Mammary epithelial cell (primary cell): ENCODE measurements around the gene RCSD1.

Experiments used
- EZH2 ChIP-seq: IDR thresholded peaks from 2 replicates; pipeline ENCODE4 v1.6.1; 2012; ENCODE audit warnings: low read length, inconsistent platforms, borderline replicate concordance
- TF ChIP-seq, protein P1 (sequence below), 2 donors: IDR thresholded peaks in 1 of 2; conservative IDR thresholded peaks in 1 of 2; 2 replicates each; pipeline ENCODE4 v1.5.1; 2011 to 2012; ENCODE audit warnings: inconsistent platforms in 2 of 2, low read length in 2 of 2, mild to moderate bottlenecking in 2 of 2, control low read depth in 1 of 2, low read depth in 1 of 2; ENCODE audit not compliant: insufficient read depth in 1 of 2; ENCODE audit errors: extremely low read depth in 1 of 2

DNA sequence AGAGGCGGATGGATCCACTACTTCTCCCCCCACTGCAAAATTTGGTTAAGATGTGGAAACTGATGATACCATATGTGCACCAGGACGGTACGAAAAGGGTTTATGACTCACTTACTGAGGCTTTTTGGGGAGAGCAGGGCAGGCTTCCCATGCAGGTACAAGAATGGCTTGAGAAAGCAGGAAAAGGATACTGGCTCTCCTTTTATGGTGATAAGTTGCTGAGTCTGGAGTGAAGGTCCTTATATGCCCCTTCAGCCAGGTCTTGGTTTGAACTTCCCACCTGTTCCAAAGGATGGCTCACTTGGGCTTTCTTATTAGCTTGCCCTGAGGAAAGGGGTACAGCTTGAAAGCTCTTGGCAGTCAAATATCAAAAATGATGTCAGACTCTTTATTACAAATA lies 114.9 kb downstream of the RCSD1 start:
- TF ChIP-seq, protein P1, sequence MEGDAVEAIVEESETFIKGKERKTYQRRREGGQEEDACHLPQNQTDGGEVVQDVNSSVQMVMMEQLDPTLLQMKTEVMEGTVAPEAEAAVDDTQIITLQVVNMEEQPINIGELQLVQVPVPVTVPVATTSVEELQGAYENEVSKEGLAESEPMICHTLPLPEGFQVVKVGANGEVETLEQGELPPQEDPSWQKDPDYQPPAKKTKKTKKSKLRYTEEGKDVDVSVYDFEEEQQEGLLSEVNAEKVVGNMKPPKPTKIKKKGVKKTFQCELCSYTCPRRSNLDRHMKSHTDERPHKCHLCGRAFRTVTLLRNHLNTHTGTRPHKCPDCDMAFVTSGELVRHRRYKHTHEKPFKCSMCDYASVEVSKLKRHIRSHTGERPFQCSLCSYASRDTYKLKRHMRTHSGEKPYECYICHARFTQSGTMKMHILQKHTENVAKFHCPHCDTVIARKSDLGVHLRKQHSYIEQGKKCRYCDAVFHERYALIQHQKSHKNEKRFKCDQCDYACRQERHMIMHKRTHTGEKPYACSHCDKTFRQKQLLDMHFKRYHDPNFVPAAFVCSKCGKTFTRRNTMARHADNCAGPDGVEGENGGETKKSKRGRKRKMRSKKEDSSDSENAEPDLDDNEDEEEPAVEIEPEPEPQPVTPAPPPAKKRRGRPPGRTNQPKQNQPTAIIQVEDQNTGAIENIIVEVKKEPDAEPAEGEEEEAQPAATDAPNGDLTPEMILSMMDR (conservative IDR thresholded peaks at IDR 0.05 in 1 of 2, IDR thresholded peaks at IDR 0.05 in 1 of 2; ENCODE audit: extremely low read depth in 1 of 2, insufficient read depth in 1 of 2, low read depth in 1 of 2, low read length in 2 of 2), result no peak
- no peak for TF ChIP-seq EZH2
